HepG2 (cell line): ENCODE results near the gene MAP2K1. TPM values are rescaled to one million over a fixed set of nuclear protein-coding genes. Genes with fewer than 3 reads are reported as not detected.

ENCODE experiments used
- AFF4 ChIP-seq: sonication (generic); formaldehyde crosslinking; IDR thresholded peaks from 2 replicates; pipeline ENCODE4 v1.4.0; 2020; ENCODE audit warnings: missing genetic modification reagents
- BATF2 ChIP-seq: sonication (generic); formaldehyde crosslinking; IDR thresholded peaks from 2 replicates; pipeline ENCODE4 v1.8.0; 2022; ENCODE audit warnings: mild to moderate bottlenecking, missing genetic modification reagents, moderate library complexity
- ERF ChIP-seq: IDR thresholded peaks from 2 replicates; pipeline ENCODE4 v1.6.1; 2018; ENCODE audit warnings: missing biosample characterization, missing genetic modification reagents
- HDAC6 ChIP-seq: fragments of 200-600 bp; sonication (generic); IDR thresholded peaks from 2 replicates; pipeline ENCODE4 v1.7.0; 2017; ENCODE audit warnings: mild to moderate bottlenecking, antibody characterized with exemption, low read length, low read depth
- HOXA9 ChIP-seq: sonication (generic); formaldehyde crosslinking; IDR thresholded peaks from 2 replicates; pipeline ENCODE4 v1.8.1; 2022; ENCODE audit warnings: missing genetic modification reagents, mild to moderate bottlenecking, moderate library complexity, borderline replicate concordance
- IKZF1 ChIP-seq: fragments of 450-650 bp; IDR thresholded peaks from 2 replicates; pipeline ENCODE4 v1.7.1; 2016
- IRF2 ChIP-seq: IDR thresholded peaks from 2 replicates; pipeline ENCODE4 v1.6.1; 2018; ENCODE audit warnings: missing genetic modification reagents, missing compliant biosample characterization
- MEF2D ChIP-seq: sonication (generic); formaldehyde crosslinking; IDR thresholded peaks from 2 replicates; pipeline ENCODE4 v1.5.1; 2020; ENCODE audit warnings: mild to moderate bottlenecking, missing genetic modification reagents
- PCBP1 ChIP-seq: fragments of 200-400 bp; formaldehyde crosslinking; IDR thresholded peaks from 2 replicates; pipeline ENCODE4 v1.6.1; 2017; ENCODE audit warnings: mild to moderate bottlenecking, low read depth, low read length, borderline replicate concordance
- TCF7 ChIP-seq: sonication (generic); IDR thresholded peaks from 2 replicates; pipeline ENCODE4 v1.6.1; 2016; ENCODE audit warnings: antibody characterized with exemption, low read depth
- TOPORS ChIP-seq: sonication (generic); formaldehyde crosslinking; IDR thresholded peaks from 2 replicates; pipeline ENCODE4 v1.8.0; 2023; ENCODE audit warnings: mild to moderate bottlenecking, missing genetic modification reagents
- XRCC5 ChIP-seq: fragments of 200-400 bp; formaldehyde crosslinking; optimal IDR thresholded peaks from 2 replicates; pipeline ENCODE3; 2017; ENCODE audit warnings: mild to moderate bottlenecking, low read length
- ZHX2 ChIP-seq, 2 experiments: sonication (generic) in 1 of 2; formaldehyde crosslinking in 1 of 2; IDR thresholded peaks; 2 replicates each; pipeline versions ENCODE4 v1.6.1 to v1.9.0; 2014 to 2022; ENCODE audit warnings: antibody characterized with exemption in 1 of 2, borderline replicate concordance in 1 of 2, inconsistent platforms in 1 of 2, low read depth in 1 of 2, missing genetic modification reagents in 1 of 2
- ZNF816 ChIP-seq: sonication (generic); formaldehyde crosslinking; IDR thresholded peaks from 2 replicates; pipeline ENCODE4 v1.8.0; 2022; ENCODE audit warnings: missing genetic modification reagents, mild to moderate bottlenecking, borderline replicate concordance
- ZSCAN9 ChIP-seq: IDR thresholded peaks from 2 replicates; pipeline ENCODE4 v1.6.1; 2016; ENCODE audit warnings: borderline replicate concordance
- polyA plus RNA-seq, 8 experiments: library from polyadenylated mRNA; depleted of rRNA in 3 of 8; stranded (reverse) in 7 of 8; unstranded in 1 of 8; fragments of >200 nt; fragmentation: Illumina TruSeq in 4 of 8; extraction: Trizol in 4 of 8; gene quantifications; 2 replicates each; pipeline versions ENCODE4 v1.2.1 to v1.2.3, GENCODE V29; 2011 to 2016; ENCODE audit warnings: low read depth in 4 of 8, missing spikeins in 1 of 8, mixed read lengths in 1 of 8; ENCODE audit not compliant: insufficient read depth in 1 of 8
- total RNA-seq, 5 experiments: library from RNA; depleted of rRNA; stranded (reverse); fragments of >200 nt; fragmentation: Illumina TruSeq; extraction: Trizol; gene quantifications; 2 replicates each; pipeline ENCODE4 v1.2.3, GENCODE V29; 2016; ENCODE audit warnings: low read depth in 1 of 5

The MAP2K1 gene
- total and polyA plus RNA-seq, 2 of the 13 experiments (the other 11 are each of a cell fraction or from before 2014, with no cell fraction given) = 24.1 to 49.2 TPM

GRCh38 chr15:66497502-66498455 is 111.1 kb downstream of the MAP2K1 start, which contains the start of gene SNAPC5 (continued):
- TF ChIP-seq ZHX2 (IDR thresholded peaks at IDR 0.05; ENCODE audit: low read depth) (peak; percentile 91), ZHX2 (CRISPR knock-in tag; IDR thresholded peaks at IDR 0.05; ENCODE audit: borderline replicate concordance) (no peak), HOXA9 (no peak), ERF (CRISPR knock-in tag) (peak; percentile 82), IKZF1 (no peak), ZSCAN9 (CRISPR knock-in tag) (peak; percentile 76; the same call in 1 of the 2 replicates), AFF4 (CRISPR knock-in tag) (no peak), XRCC5 (peak; percentile 96), TCF7 (no peak), ZNF816 (peak; percentile 69; the same call in 1 of the 2 replicates), MEF2D (peak; percentile 67; the same call in 1 of the 2 replicates), PCBP1 (peak; percentile 87; the same call in 1 of the 2 replicates), IRF2 (CRISPR knock-in tag) (peak; percentile 89), TOPORS (CRISPR knock-in tag) (0 out of 2 replicates have a peak, but pooled peaks have one; percentile 83), BATF2 (CRISPR knock-in tag) (no peak), HDAC6 (no peak)
